Neural cell (in vitro differentiated cells): ENCODE results near the gene TRMT44. TPM values are rescaled to one million over a fixed set of nuclear protein-coding genes. Genes with fewer than 3 reads are reported as not detected.

Experiments used
- H2AFZ ChIP-seq: fragments of 200-600, 300-800 bp; sonication (generic), shearing (Covaris generic); 2 replicates; pipeline ENCODE4 v1.6.0; 2014; ENCODE audit warnings: low read depth, mild to moderate bottlenecking, antibody characterized with exemption, low read length, moderate library complexity
- H3F3A ChIP-seq: fragments of 200-600 bp; shearing (Covaris generic); 2 replicates; pipeline ENCODE4 v1.6.1; 2016; ENCODE audit warnings: mild to moderate bottlenecking, moderate library complexity, mixed read lengths, antibody characterized with exemption, low read length; ENCODE audit not compliant: insufficient read depth, poor library complexity, severe bottlenecking
- H3K27ac ChIP-seq: fragments of 200-600, 300-800 bp; sonication (generic), shearing (Covaris generic); 2 replicates; pipeline ENCODE4 v1.5.1; 2014; ENCODE audit warnings: mild to moderate bottlenecking, low read length, moderate library complexity
- H3K27me3 ChIP-seq: fragments of 300-800, 200-600 bp; sonication (generic), shearing (Covaris generic); 2 replicates; pipeline ENCODE4 v1.6.0; 2014; ENCODE audit warnings: mild to moderate bottlenecking, low read depth, low read length, moderate library complexity; ENCODE audit not compliant: insufficient read depth
- H3K36me3 ChIP-seq: fragments of 300-800, 200-600 bp; sonication (generic), shearing (Covaris generic); 2 replicates; pipeline ENCODE4 v1.5.1; 2014; ENCODE audit warnings: mild to moderate bottlenecking, antibody characterized with exemption, low read length, moderate library complexity; ENCODE audit not compliant: insufficient read depth
- H3K4me2 ChIP-seq: fragments of 300-800, 200-600 bp; sonication (generic), shearing (Covaris generic); 2 replicates; pipeline ENCODE4 v1.6.0; 2014; ENCODE audit warnings: mild to moderate bottlenecking, low read length
- H3K4me3 ChIP-seq: fragments of 300-800, 200-600 bp; sonication (generic), shearing (Covaris generic); 2 replicates; pipeline ENCODE4 v1.5.1; 2014; ENCODE audit warnings: mild to moderate bottlenecking, low read length, moderate library complexity
- H3K79me2 ChIP-seq: fragments of 200-600 bp; shearing (Covaris generic); replicated peaks from 2 replicates; pipeline ENCODE4 v1.6.0; 2014; ENCODE audit warnings: mild to moderate bottlenecking, low read length, moderate library complexity; ENCODE audit not compliant: insufficient read depth
- H3K9ac ChIP-seq: fragments of 300-800, 200-600 bp; sonication (generic), shearing (Covaris generic); 2 replicates; pipeline ENCODE4 v1.6.1; 2016; ENCODE audit warnings: mild to moderate bottlenecking, low read length, mixed read lengths
- H3K9me2 ChIP-seq: fragments of 200-600 bp; shearing (Covaris generic); 2 replicates; pipeline ENCODE4 v1.6.1; 2016; ENCODE audit warnings: mild to moderate bottlenecking, low read length, mixed read lengths; ENCODE audit not compliant: insufficient read depth
- H3K9me3 ChIP-seq: fragments of 200-600, 300-800 bp; sonication (generic), shearing (Covaris generic); 2 replicates; pipeline ENCODE4 v1.6.1; 2016; ENCODE audit warnings: mild to moderate bottlenecking, mixed run types, low read length, moderate library complexity, mixed read lengths
- H4K20me1 ChIP-seq: fragments of 200-600 bp; shearing (Covaris generic); 2 replicates; pipeline ENCODE4 v1.6.1; 2016; ENCODE audit warnings: mild to moderate bottlenecking, mixed run types; ENCODE audit not compliant: insufficient read depth
- CTCF ChIP-seq: fragments of 450-650 bp; IDR thresholded peaks from 2 replicates; pipeline ENCODE4 v1.5.1; 2014; ENCODE audit warnings: antibody characterized with exemption, mild to moderate bottlenecking, moderate library complexity; ENCODE audit not compliant: poor library complexity, severe bottlenecking
- EP300 ChIP-seq: fragments of 450-650 bp; conservative IDR thresholded peaks from 2 replicates; pipeline ENCODE4 v1.6.1; 2014; ENCODE audit warnings: antibody characterized with exemption, mild to moderate bottlenecking, moderate library complexity; ENCODE audit not compliant: poor library complexity, severe bottlenecking
- EZH2 ChIP-seq: fragments of 200-600, 300-800 bp; shearing (Covaris generic), sonication (generic); IDR thresholded peaks from 2 replicates; pipeline ENCODE4 v1.6.1; 2014; ENCODE audit warnings: antibody characterized with exemption, low read length, borderline replicate concordance, mild to moderate bottlenecking; ENCODE audit not compliant: insufficient read depth, poor library complexity, severe bottlenecking
- MXI1 ChIP-seq: fragments of 450-650 bp; conservative IDR thresholded peaks from 2 replicates; pipeline ENCODE4 v1.6.1; 2014; ENCODE audit warnings: antibody characterized with exemption, mild to moderate bottlenecking; ENCODE audit not compliant: poor library complexity, severe bottlenecking
- POLR2AphosphoS5 ChIP-seq: IDR thresholded peaks from 2 replicates; pipeline ENCODE4 v1.6.1; 2012
- RAD21 ChIP-seq: fragments of 450-650 bp; conservative IDR thresholded peaks from 2 replicates; pipeline ENCODE4 v1.6.1; 2014; ENCODE audit warnings: antibody characterized with exemption, mild to moderate bottlenecking, moderate library complexity
- REST ChIP-seq: IDR thresholded peaks from 2 replicates; pipeline ENCODE4 v1.6.1; 2012; ENCODE audit warnings: borderline replicate concordance
- SMC3 ChIP-seq: fragments of 450-650 bp; conservative IDR thresholded peaks from 2 replicates; pipeline ENCODE4 v1.6.1; 2014; ENCODE audit warnings: antibody characterized with exemption, mild to moderate bottlenecking, moderate library complexity; ENCODE audit not compliant: poor library complexity
- TAF1 ChIP-seq: IDR thresholded peaks from 2 replicates; pipeline ENCODE4 v1.6.1; 2012; ENCODE audit warnings: low read depth
- polyA plus RNA-seq: library from polyadenylated mRNA; depleted of rRNA; stranded (reverse); fragments of >200 nt; gene quantifications from 2 replicates; pipeline ENCODE4 v1.2.3, GENCODE V29; 2014

The TRMT44 gene
- polyA plus RNA-seq, 1 donor from 2014 or later: 20.6 TPM

- Histone ChIP-seq H3K27ac (no peak overlapping the region), H3K36me3 (no peaks in the 10 kb centered on the region), H2AFZ (no peak overlapping the region), H3F3A (no peaks in the 10 kb centered on the region), H3K27me3 (no peaks in the 10 kb centered on the region), H3K9me3 (no peaks in the 10 kb centered on the region), H3K79me2 (no peaks in the 10 kb centered on the region), H3K4me2 (no peak overlapping the region), H3K9ac (no peak overlapping the region), H3K4me3 (no peak overlapping the region), H4K20me1 (no peaks in the 10 kb centered on the region), H3K9me2 (no peaks in the 10 kb centered on the region)
- TF ChIP-seq EP300 (no peak), TAF1 (no peak), POLR2AphosphoS5 (no peak), RAD21 (no peak), MXI1 (no peak), CTCF (no peak), REST (no peak), EZH2 (no peak), SMC3 (no peak)
Observed at GRCh38 chr4:8411351-8412180, 29.0 kb upstream of the TRMT44 start.

GRCh38 chr4:8412288-8412687 is 28.3 kb upstream of the TRMT44 start:
- no peak overlapping the region for H3K4me2 ChIP-seq
- H3K9ac ChIP-seq: no peak overlapping the region
- no peak overlapping the region for H3K4me3 ChIP-seq
- H4K20me1 ChIP-seq: no peaks in the 10 kb centered on the region
- no peak overlapping the region for H3K27ac ChIP-seq
- no peak overlapping the region for H2AFZ ChIP-seq
- no peaks in the 10 kb centered on the region for H3K9me3 ChIP-seq
- no peaks in the 10 kb centered on the region for H3K36me3 ChIP-seq
- TF ChIP-seq MXI1 (no peak), EP300 (no peak), TAF1 (no peak)
- H3K79me2 ChIP-seq: no peaks in the 10 kb centered on the region
- H3K9me2 ChIP-seq: no peaks in the 10 kb centered on the region
- no peaks in the 10 kb centered on the region for H3F3A ChIP-seq
- H3K27me3 ChIP-seq: no peaks in the 10 kb centered on the region
